T-helper 2 cell treated with Interferon-gamma antibody and Interleukin-4, amounts not matched to agents 5 μg/mL and 100 μg/mL, for 36 hours (primary cell): ENCODE data around the gene TASOR2.

Source experiments
- DNase-seq: peaks from one replicate; pipeline ENCODE4 v3.0.0; 2021; ENCODE audit warnings: low spot score
- H3K27ac Mint-ChIP-seq: one replicate; pipeline ENCODE4 v1.8.0; 2021; ENCODE audit warnings: mild to moderate bottlenecking, mixed read lengths
- H3K27me3 Mint-ChIP-seq: one replicate; pipeline ENCODE4 v1.8.0; 2021; ENCODE audit warnings: low read depth, mixed read lengths
- H3K36me3 Mint-ChIP-seq: one replicate; pipeline ENCODE4 v1.8.0; 2021; ENCODE audit warnings: low read depth, mixed read lengths
- H3K4me1 Mint-ChIP-seq: one replicate; pipeline ENCODE4 v1.8.0; 2021; ENCODE audit warnings: low read depth, mixed read lengths
- H3K4me3 Mint-ChIP-seq: one replicate; pipeline ENCODE4 v1.8.0; 2022; ENCODE audit warnings: mild to moderate bottlenecking, moderate library complexity, mixed read lengths
- H3K9me3 Mint-ChIP-seq: one replicate; pipeline ENCODE4 v1.8.0; 2021; ENCODE audit warnings: mixed read lengths

Gene TASOR2, protein sequence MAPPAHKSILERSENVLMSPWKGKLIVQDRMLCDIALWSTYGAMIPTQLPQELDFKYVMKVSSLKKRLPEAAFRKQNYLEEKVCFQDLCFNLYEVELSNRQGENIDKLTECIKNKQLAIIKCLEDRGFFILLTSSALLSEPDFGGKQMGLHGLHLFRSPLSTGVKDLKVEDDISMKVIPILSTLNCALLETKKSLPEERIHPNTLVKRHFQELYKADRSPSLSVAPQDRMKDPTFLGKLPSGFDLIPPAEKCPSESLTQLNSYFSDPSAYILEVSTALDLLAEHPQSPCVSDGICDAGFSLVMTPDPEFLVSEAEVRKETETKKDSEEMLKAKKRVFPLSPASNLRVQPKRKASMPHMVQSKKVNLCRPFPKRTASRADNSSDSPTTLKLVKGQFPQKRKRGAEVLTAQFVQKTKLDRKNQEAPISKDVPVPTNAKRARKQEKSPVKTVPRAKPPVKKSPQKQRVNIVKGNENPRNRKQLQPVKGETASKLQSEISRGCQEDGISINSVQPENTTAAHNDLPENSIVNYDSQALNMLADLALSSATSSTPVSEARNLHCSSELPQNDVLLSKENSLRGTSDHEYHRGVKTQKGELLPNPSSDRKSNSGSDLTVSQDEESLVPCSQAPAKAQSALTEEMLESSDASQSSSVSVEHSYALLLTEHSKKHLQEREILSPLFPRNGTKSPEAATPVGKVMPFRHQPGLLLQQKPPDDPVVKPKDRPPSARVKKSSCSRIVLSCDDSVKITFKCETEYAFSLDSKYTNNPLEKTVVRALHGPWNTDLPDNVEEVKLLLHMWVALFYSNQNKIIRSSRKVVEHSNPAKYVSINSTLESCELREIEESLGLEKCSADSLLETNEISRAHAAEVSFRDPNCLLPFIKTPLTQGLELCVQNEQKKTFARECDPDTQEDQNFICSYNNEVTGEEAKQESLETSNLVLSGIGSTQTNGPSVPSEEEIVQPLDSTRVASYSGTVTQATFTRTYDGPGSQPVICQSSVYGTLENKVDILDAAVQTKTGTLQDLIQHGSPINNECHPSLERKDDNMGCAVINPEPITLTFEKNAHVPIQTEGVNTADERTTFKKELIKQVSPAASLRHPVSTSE (N-terminal part only)

DNA sequence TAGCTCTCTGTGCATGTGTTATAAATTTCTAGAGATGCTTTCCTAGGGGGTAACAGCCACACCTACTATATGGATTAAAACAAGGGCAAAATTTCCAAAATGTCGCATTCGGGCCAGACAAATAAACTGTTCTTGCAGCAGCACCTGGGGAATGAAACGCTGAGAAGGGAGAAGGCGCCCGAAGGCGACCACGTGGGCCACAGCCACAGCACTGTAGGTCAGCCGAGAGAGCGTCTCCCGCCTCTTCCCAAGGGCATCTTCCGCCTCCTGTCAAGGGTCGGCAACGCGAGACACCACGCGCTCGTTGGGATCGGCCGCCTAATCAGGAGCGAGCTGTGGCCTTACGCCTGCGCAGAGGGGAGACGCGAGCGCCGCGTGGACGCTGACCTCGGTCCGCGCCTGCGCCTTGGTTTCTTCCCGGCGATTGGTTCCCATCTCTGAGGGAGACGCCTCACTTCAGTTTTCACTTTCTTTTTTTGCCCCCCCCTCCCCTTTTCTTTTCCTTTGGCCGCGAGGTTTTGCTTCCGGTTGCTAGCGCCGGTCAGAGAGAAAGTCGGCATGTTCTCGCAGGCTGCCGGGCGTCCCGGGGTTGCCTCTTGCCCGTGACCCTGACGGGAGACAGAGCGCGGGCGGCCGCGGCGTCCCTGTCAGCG lies at the start of gene TASOR2:
Gene TASOR2 (plus strand): TSS at position 521 of the 653 bp plus-strand sequence. CDS start 35,805 bp downstream, outside the sequence.
- Mint-ChIP-seq H3K4me1 (peaks cover 39% of the 10 kb centered on the region), H3K9me3 (no peaks in the 10 kb centered on the region)

DNA sequence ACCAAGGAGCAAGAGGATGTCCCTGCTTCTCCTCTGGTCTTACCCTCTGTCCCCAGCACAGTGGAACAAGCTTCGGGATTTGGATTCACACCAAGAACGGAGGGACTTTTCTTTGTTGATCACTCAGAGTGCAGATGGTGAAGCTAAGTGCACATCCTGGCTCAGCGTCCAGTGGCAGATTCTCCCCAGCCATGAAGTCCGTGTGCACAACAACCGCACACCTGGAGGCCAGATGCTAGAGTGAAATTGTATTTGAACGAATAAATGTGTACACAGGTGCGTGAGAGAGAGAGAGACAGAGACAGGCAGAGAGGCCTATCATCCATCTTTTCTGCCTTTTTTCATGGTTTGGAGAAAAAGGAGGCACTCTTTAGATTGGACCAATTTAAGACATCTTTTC lies 49.7 kb upstream of the TASOR2 start:
- Mint-ChIP-seq H3K36me3 (no peaks in the 10 kb centered on the region), H3K27ac (no peak overlapping the region), H3K4me1 (no peaks in the 10 kb centered on the region), H3K4me3 (no peak overlapping the region), H3K9me3 (no peaks in the 10 kb centered on the region), H3K27me3 (no peaks in the 10 kb centered on the region)
- DNase-seq, result no peak

More for the DNA sequence above, at the start of gene TASOR2:
- DNase-seq, result peak; percentile 98
- Mint-ChIP-seq H3K27me3 (peaks cover 7% of the 10 kb centered on the region), H3K27ac (peak within 1 kb of the TSS; percentile 95), H3K36me3 (peaks cover 9% of the 10 kb centered on the region), H3K4me3 (peak within 1 kb of the TSS; percentile 97)

GRCh38 chr10:5638494-5638893 lies 46.1 kb upstream of the TASOR2 start:
- Mint-ChIP-seq H3K4me3 (no peak overlapping the region), H3K9me3 (no peaks in the 10 kb centered on the region)

GRCh38 chr10:5639066-5639465 lies 45.6 kb upstream of the TASOR2 start:
- H3K36me3 Mint-ChIP-seq, result no peaks in the 10 kb centered on the region
- H3K9me3 Mint-ChIP-seq, result no peaks in the 10 kb centered on the region
- H3K27ac Mint-ChIP-seq, result no peak overlapping the region
- no peak overlapping the region for H3K4me3 Mint-ChIP-seq
- DNase-seq, result no peak
- H3K4me1 Mint-ChIP-seq, result no peaks in the 10 kb centered on the region
- no peaks in the 10 kb centered on the region for H3K27me3 Mint-ChIP-seq

More at GRCh38 chr10:5638494-5638893, 46.1 kb upstream of the TASOR2 start:
- Mint-ChIP-seq H3K27ac (no peak overlapping the region), H3K36me3 (no peaks in the 10 kb centered on the region), H3K27me3 (no peaks in the 10 kb centered on the region), H3K4me1 (no peaks in the 10 kb centered on the region)
- no peak for DNase-seq

DNA sequence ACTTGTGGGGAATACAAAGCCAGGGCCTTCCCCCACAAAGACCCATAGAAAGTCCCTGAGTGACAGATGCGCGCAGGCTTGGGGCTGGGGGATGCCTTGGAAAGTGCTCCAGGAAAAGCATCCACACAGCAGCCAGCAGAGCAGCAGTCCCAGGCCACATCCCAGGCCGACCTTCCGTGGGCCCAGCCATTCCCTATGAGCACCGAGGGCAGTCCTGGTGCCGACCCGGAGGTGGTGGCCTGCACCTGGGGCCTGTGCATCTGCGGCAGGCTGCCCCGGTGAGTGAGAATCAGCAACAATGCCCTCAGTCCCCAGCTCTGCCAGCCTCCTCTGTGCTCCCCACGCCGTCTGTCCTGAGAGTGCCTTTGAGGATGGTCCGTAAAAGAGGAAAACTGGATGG lies 44.6 kb upstream of the TASOR2 start:
- no peaks in the 10 kb centered on the region for H3K9me3 Mint-ChIP-seq
- no peaks in the 10 kb centered on the region for H3K27me3 Mint-ChIP-seq
- no peak overlapping the region for H3K4me3 Mint-ChIP-seq
- no peak overlapping the region for H3K27ac Mint-ChIP-seq
- DNase-seq, result no peak
- no peaks in the 10 kb centered on the region for H3K4me1 Mint-ChIP-seq
- no peaks in the 10 kb centered on the region for H3K36me3 Mint-ChIP-seq

GRCh38 chr10:5640501-5640900 lies 44.1 kb upstream of the TASOR2 start:
- Mint-ChIP-seq H3K27me3 (no peaks in the 10 kb centered on the region), H3K27ac (no peak overlapping the region), H3K4me1 (no peaks in the 10 kb centered on the region), H3K36me3 (no peaks in the 10 kb centered on the region), H3K4me3 (no peak overlapping the region), H3K9me3 (no peaks in the 10 kb centered on the region)
- DNase-seq, result no peak

DNA sequence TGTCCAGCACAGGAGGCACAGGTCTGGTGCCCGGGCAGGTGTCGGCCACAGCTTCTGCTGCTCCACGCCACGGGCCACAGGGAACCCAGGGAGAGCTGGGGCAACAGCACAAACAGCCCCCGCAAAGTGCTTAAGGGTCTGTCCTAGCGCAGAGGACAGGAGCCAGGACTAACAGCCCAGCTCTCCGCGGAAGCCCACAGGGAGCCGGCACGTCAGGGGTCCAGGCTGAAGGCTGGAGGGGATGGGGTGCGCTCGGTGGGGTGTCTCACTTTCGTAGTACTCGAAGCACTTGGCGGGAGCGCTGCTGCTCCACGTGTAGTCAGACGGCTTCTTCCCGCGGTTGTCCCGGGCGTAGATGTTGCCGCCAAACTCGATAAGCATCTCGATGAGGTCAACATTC lies 43.1 kb upstream of the TASOR2 start:
- Mint-ChIP-seq H3K27ac (no peak overlapping the region), H3K9me3 (no peaks in the 10 kb centered on the region), H3K27me3 (no peaks in the 10 kb centered on the region), H3K4me1 (no peaks in the 10 kb centered on the region), H3K4me3 (no peak overlapping the region), H3K36me3 (no peaks in the 10 kb centered on the region)
- no peak for DNase-seq

GRCh38 chr10:5643346-5644067 lies 41.1 kb upstream of the TASOR2 start:
- Mint-ChIP-seq H3K36me3 (no peaks in the 10 kb centered on the region), H3K27me3 (no peaks in the 10 kb centered on the region), H3K4me1 (no peaks in the 10 kb centered on the region), H3K4me3 (no peak overlapping the region), H3K9me3 (no peaks in the 10 kb centered on the region), H3K27ac (no peak overlapping the region)
- DNase-seq, result no peak

DNA sequence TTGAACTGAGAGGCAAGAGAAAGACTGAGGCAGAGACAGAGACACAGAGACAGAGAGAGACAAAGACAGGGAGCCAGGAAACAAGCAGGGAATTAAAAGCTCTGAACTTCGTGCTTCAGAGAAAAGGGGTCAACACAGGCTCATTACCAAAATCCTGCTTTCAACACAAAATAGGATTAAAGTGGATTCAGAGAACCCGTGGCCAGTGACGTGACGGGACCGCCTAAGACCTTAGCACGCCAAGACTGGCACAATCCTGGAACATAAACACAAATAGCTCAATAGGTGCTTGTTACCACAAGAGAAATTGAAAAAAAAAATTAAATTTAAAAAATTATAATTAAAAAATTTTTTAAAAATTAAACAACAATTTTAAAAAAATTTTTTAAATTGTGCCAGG lies 39.7 kb upstream of the TASOR2 start:
- Mint-ChIP-seq H3K4me3 (no peak overlapping the region), H3K27ac (no peak overlapping the region), H3K36me3 (peaks cover 3% of the 10 kb centered on the region), H3K4me1 (no peaks in the 10 kb centered on the region), H3K9me3 (no peaks in the 10 kb centered on the region), H3K27me3 (no peaks in the 10 kb centered on the region)
- DNase-seq, result no peak

GRCh38 chr10:5645375-5645774 lies 39.3 kb upstream of the TASOR2 start:
- Mint-ChIP-seq H3K4me3 (no peak overlapping the region), H3K27ac (peak overlapping the region; percentile 31), H3K9me3 (no peaks in the 10 kb centered on the region), H3K27me3 (no peaks in the 10 kb centered on the region), H3K4me1 (no peaks in the 10 kb centered on the region), H3K36me3 (peaks cover 5% of the 10 kb centered on the region)
- DNase-seq, result no peak

GRCh38 chr10:5645944-5646617 lies 38.6 kb upstream of the TASOR2 start:
- no peaks in the 10 kb centered on the region for H3K9me3 Mint-ChIP-seq
- H3K36me3 Mint-ChIP-seq, result peaks cover 5% of the 10 kb centered on the region
- DNase-seq, result no peak

GRCh38 chr10:5647507-5648240 lies 37.0 kb upstream of the TASOR2 start:
- H3K27me3 Mint-ChIP-seq, result no peaks in the 10 kb centered on the region
- peaks cover 5% of the 10 kb centered on the region for H3K36me3 Mint-ChIP-seq
- H3K27ac Mint-ChIP-seq, result no peak overlapping the region
- peaks cover 2% of the 10 kb centered on the region for H3K4me1 Mint-ChIP-seq
- H3K4me3 Mint-ChIP-seq, result no peak overlapping the region
- H3K9me3 Mint-ChIP-seq, result no peaks in the 10 kb centered on the region
- no peak for DNase-seq

More at GRCh38 chr10:5645944-5646617, 38.6 kb upstream of the TASOR2 start:
- Mint-ChIP-seq H3K4me3 (no peak overlapping the region), H3K27ac (no peak overlapping the region), H3K27me3 (no peaks in the 10 kb centered on the region), H3K4me1 (no peaks in the 10 kb centered on the region)
